Esophagus squamous epithelium (tissue), 4 donors: ENCODE measurements around the gene HERC2.

Experiments used
- POLR2A ChIP-seq, 4 donors: fragments of 450-650 bp; IDR thresholded peaks; one replicate each; pipeline ENCODE4 v1.6.1; 2017; ENCODE audit warnings: antibody characterized with exemption in 4 of 4, mild to moderate bottlenecking in 4 of 4, moderate library complexity in 3 of 4
- TF ChIP-seq, protein P1 (sequence below), 6 experiments: fragments of 450-650 bp in 4 of 6; fragments of 200-600 bp in 2 of 6; sonication (generic) in 2 of 6; IDR thresholded peaks; one replicate each; pipeline ENCODE4 v1.5.1; 2016 to 2019; ENCODE audit warnings: antibody characterized with exemption in 6 of 6, mild to moderate bottlenecking in 4 of 6, moderate library complexity in 4 of 6

DNA sequence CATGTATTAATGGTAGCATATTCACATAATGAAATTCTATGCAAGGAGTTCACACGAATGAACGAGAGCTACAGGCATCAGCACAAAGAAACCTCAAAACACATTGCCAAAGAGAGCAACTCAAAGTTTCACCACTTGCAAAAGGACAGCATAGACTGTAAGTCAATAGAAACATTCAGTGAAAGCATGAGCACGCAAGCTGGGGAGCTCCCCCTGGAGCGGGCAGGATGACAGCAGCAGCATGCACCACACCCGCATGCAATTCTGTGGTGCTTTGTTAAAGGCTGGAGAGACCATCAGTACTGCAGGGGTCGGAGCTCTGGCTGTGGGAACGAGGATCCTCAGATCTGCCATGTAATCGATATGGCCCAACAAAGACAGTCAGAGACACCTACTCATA, 241.6 kb downstream of the HERC2 start:
- no peak for TF ChIP-seq POLR2A (IDR thresholded peaks at IDR 0.05)
- TF ChIP-seq, protein P1, sequence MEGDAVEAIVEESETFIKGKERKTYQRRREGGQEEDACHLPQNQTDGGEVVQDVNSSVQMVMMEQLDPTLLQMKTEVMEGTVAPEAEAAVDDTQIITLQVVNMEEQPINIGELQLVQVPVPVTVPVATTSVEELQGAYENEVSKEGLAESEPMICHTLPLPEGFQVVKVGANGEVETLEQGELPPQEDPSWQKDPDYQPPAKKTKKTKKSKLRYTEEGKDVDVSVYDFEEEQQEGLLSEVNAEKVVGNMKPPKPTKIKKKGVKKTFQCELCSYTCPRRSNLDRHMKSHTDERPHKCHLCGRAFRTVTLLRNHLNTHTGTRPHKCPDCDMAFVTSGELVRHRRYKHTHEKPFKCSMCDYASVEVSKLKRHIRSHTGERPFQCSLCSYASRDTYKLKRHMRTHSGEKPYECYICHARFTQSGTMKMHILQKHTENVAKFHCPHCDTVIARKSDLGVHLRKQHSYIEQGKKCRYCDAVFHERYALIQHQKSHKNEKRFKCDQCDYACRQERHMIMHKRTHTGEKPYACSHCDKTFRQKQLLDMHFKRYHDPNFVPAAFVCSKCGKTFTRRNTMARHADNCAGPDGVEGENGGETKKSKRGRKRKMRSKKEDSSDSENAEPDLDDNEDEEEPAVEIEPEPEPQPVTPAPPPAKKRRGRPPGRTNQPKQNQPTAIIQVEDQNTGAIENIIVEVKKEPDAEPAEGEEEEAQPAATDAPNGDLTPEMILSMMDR (IDR thresholded peaks at IDR 0.05) = no peak
